DND-41 (cell line): Measurements from ENCODE around the gene SP7.

Experiments
- EZH2 ChIP-seq: IDR thresholded peaks from 3 replicates; pipeline ENCODE4 v1.6.1; 2012; ENCODE audit warnings: borderline replicate concordance, low read depth, mild to moderate bottlenecking, moderate library complexity, low read length, inconsistent platforms; ENCODE audit not compliant: severe bottlenecking
- TF ChIP-seq, protein P1 (sequence below): IDR thresholded peaks from 2 replicates; pipeline ENCODE4 v1.5.1; 2012; ENCODE audit warnings: borderline replicate concordance, low read length, moderate library complexity, mild to moderate bottlenecking; ENCODE audit not compliant: poor library complexity, severe bottlenecking; ENCODE audit errors: extremely low read depth

- no peak for TF ChIP-seq EZH2
- TF ChIP-seq, protein P1, sequence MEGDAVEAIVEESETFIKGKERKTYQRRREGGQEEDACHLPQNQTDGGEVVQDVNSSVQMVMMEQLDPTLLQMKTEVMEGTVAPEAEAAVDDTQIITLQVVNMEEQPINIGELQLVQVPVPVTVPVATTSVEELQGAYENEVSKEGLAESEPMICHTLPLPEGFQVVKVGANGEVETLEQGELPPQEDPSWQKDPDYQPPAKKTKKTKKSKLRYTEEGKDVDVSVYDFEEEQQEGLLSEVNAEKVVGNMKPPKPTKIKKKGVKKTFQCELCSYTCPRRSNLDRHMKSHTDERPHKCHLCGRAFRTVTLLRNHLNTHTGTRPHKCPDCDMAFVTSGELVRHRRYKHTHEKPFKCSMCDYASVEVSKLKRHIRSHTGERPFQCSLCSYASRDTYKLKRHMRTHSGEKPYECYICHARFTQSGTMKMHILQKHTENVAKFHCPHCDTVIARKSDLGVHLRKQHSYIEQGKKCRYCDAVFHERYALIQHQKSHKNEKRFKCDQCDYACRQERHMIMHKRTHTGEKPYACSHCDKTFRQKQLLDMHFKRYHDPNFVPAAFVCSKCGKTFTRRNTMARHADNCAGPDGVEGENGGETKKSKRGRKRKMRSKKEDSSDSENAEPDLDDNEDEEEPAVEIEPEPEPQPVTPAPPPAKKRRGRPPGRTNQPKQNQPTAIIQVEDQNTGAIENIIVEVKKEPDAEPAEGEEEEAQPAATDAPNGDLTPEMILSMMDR = no peak
These were observed 8.1 kb downstream of the SP7 start for GRCh38 chr12:53328043-53328435.
